HG03342 (cell line): ENCODE results near the gene LUZP1.
"Not testable (repeated sequence)": the region's sequence is repeated elsewhere in the genome, so short reads cannot be mapped to it uniquely, and the experiment has no call there.

Experiments
- ATAC-seq: cut with Tn5 transposase; IDR thresholded peaks from one replicate; pipeline ENCODE4 v1.9.1; 2021; ENCODE audit warnings: mild to moderate bottlenecking, moderate library complexity; ENCODE audit not compliant: unreplicated experiment

The LUZP1 gene

GRCh38 chr1:23188936-23189452 is 20.3 kb upstream of the LUZP1 start:
- ATAC-seq, result not testable (repeated sequence)

GRCh38 chr1:23188434-23188884 is 19.8 kb upstream of the LUZP1 start:
- no peak for ATAC-seq

- ATAC-seq, result no peak
Measured at GRCh38 chr1:23187637-23188036, 19.0 kb upstream of the LUZP1 start.

- no peak for ATAC-seq
Measured at GRCh38 chr1:23185381-23185780, 16.7 kb upstream of the LUZP1 start.

GRCh38 chr1:23184212-23184934 is 15.7 kb upstream of the LUZP1 start:
- ATAC-seq, result no peak

- no peak for ATAC-seq
Measured at GRCh38 chr1:23179862-23180261, 11.2 kb upstream of the LUZP1 start.

GRCh38 chr1:23178950-23179349 is 10.3 kb upstream of the LUZP1 start:
- no peak for ATAC-seq

GRCh38 chr1:23178414-23178813 is 9.8 kb upstream of the LUZP1 start:
- no peak for ATAC-seq

GRCh38 chr1:23177438-23178380 is 9.1 kb upstream of the LUZP1 start:
- ATAC-seq, result peak; percentile 76

GRCh38 chr1:23177031-23177430 is 8.4 kb upstream of the LUZP1 start:
- no peak for ATAC-seq

GRCh38 chr1:23174426-23175110 is 5.9 kb upstream of the LUZP1 start:
- no peak for ATAC-seq

GRCh38 chr1:23171181-23171755 is 2.6 kb upstream of the LUZP1 start:
- ATAC-seq, result no peak

- ATAC-seq, result no peak
Measured at GRCh38 chr1:23169727-23170335, 1.2 kb upstream of the LUZP1 start.

- ATAC-seq, result no peak
Measured at GRCh38 chr1:23169195-23169575, 529 bp upstream of the LUZP1 start.

- no peak for ATAC-seq
Measured at GRCh38 chr1:23168079-23168444, 594 bp downstream of the LUZP1 start.

- no peak for ATAC-seq
Measured at GRCh38 chr1:23167353-23168078, 1.1 kb downstream of the LUZP1 start.

GRCh38 chr1:23166854-23167253 is 1.8 kb downstream of the LUZP1 start:
- no peak for ATAC-seq

GRCh38 chr1:23163395-23163794 is 5.3 kb downstream of the LUZP1 start:
- ATAC-seq, result no peak

- no peak for ATAC-seq
Measured at GRCh38 chr1:23159963-23160877, 8.4 kb downstream of the LUZP1 start.
